Esophagus squamous epithelium (tissue), 5 donors: ENCODE results near the gene PRDM4. TPM values are rescaled to one million over a fixed set of nuclear protein-coding genes. Genes with fewer than 3 reads are reported as not detected.
A peak's percentile ranks its signal among the peaks of the same experiment; 100 is the strongest.

ENCODE experiments used
- DNase-seq: peaks from one replicate; lab custom pipeline; 2025; lab: John Stamatoyannopoulos, UW
- H3K27ac ChIP-seq, 4 donors: fragments of 200-600 bp; sonication (generic); one replicate each; pipeline ENCODE4 v1.5.1; 2016 to 2019; ENCODE audit warnings: mild to moderate bottlenecking in 1 of 4
- H3K27me3 ChIP-seq, 4 donors: fragments of 200-600 bp; sonication (generic); 1 replicate in 3 of 4; 2 replicates in 1 of 4; pipeline versions ENCODE4 v1.5.1 to v1.6.0; 2017 to 2021; ENCODE audit warnings: antibody characterized with exemption in 1 of 4
- H3K36me3 ChIP-seq, 3 donors: fragments of 200-600 bp; sonication (generic); one replicate each; pipeline ENCODE4 v1.5.1; 2016 to 2019
- H3K4me1 ChIP-seq, 3 donors: fragments of 200-600 bp; sonication (generic); one replicate each; pipeline ENCODE4 v1.5.1; 2017 to 2019
- H3K4me3 ChIP-seq, 4 donors: fragments of 200-600 bp; sonication (generic); 1 replicate in 3 of 4; 2 replicates in 1 of 4; pipeline ENCODE4 v1.5.1; 2016 to 2019; ENCODE audit warnings: mild to moderate bottlenecking in 2 of 4, moderate library complexity in 1 of 4
- H3K9me3 ChIP-seq, 3 donors: fragments of 200-600 bp; sonication (generic); one replicate each; pipeline ENCODE4 v1.5.1; 2016 to 2019
- CTCF ChIP-seq, 6 experiments: fragments of 450-650 bp in 4 of 6; fragments of 200-600 bp in 2 of 6; sonication (generic) in 2 of 6; IDR thresholded peaks; one replicate each; pipeline ENCODE4 v1.5.1; 2016 to 2019; ENCODE audit warnings: antibody characterized with exemption in 6 of 6, mild to moderate bottlenecking in 4 of 6, moderate library complexity in 4 of 6
- POLR2A ChIP-seq, 4 donors: fragments of 450-650 bp; IDR thresholded peaks; one replicate each; pipeline ENCODE4 v1.6.1; 2017; ENCODE audit warnings: antibody characterized with exemption in 4 of 4, mild to moderate bottlenecking in 4 of 4, moderate library complexity in 3 of 4
- WGBS, 2 donors: methylation state at CpG; one replicate each; pipeline ENCODE4 v1.1.5; 2018; 5-methylcytosine and 5-hydroxymethylcytosine counted together
- intact Hi-C: fragments of 100-400 bp; cut with DNase I; formaldehyde crosslinking; loops from one replicate; pipeline ENCODE4 v1.15.0; 2022
- total RNA-seq, 4 donors: library from RNA; depleted of rRNA; stranded (reverse); fragments of >200 nt; gene quantifications; one replicate each; pipeline ENCODE4 v1.1.0, GENCODE V29; 2016
- donor health status: DM: yes; HTN: yes; CAD: no.

Gene PRDM4
- total RNA-seq, 4 donors from 2014 or later, result 11.4 to 24.8 (median 22.9) TPM

- 68 to 71% methylated on average over 7 of the region's 7 CpGs for WGBS, 2 donors
- Histone ChIP-seq H3K4me3 (no peak overlapping the region), H3K9me3 (no peaks in the 10 kb centered on the region), H3K36me3 (no peaks in the 10 kb centered on the region), H3K27ac (peak overlapping the region in 2 of 4 donors; percentile 18 to 28), H3K27me3 (peaks cover 0 to 48% (median 6%) of the 10 kb centered on the region in 4 donors), H3K4me1 (peaks cover 8 to 35% (median 12%) of the 10 kb centered on the region in 3 donors)
- DNase-seq, result no peak
- intact Hi-C loops, result no loop called here
- no peak for TF ChIP-seq CTCF (IDR thresholded peaks at IDR 0.05)
- TF ChIP-seq POLR2A (IDR thresholded peaks at IDR 0.05), result no peak
Measured at GRCh38 chr12:107779077-107779831, 18.3 kb upstream of the PRDM4 start.

- no peak for DNase-seq
- H3K4me1 ChIP-seq, result peaks cover 8 to 42% (median 12%) of the 10 kb centered on the region in 3 donors
- H3K36me3 ChIP-seq, result no peaks in the 10 kb centered on the region
- 11 to 30% methylated on average over 11 of the region's 11 CpGs for WGBS, 2 donors
- peak overlapping the region in 2 of 4 donors; percentile 2 to 13 for H3K27ac ChIP-seq
- TF ChIP-seq POLR2A (IDR thresholded peaks at IDR 0.05) (no peak), CTCF (IDR thresholded peaks at IDR 0.05) (no peak)
- H3K4me3 ChIP-seq, result no peak overlapping the region
- H3K27me3 ChIP-seq, result peaks cover 0 to 56% (median 6%) of the 10 kb centered on the region in 4 donors
- intact Hi-C loops, result no loop called here
- no peaks in the 10 kb centered on the region for H3K9me3 ChIP-seq
Measured at GRCh38 chr12:107778383-107779025, 17.6 kb upstream of the PRDM4 start.

- Histone ChIP-seq H3K9me3 (no peaks in the 10 kb centered on the region), H3K27ac (no peak overlapping the region), H3K4me1 (peaks cover 8 to 47% (median 12%) of the 10 kb centered on the region in 3 donors), H3K36me3 (no peaks in the 10 kb centered on the region), H3K4me3 (no peak overlapping the region), H3K27me3 (peaks cover 0 to 70% (median 6%) of the 10 kb centered on the region in 4 donors)
- intact Hi-C loops, result no loop called here
- 24 to 27% methylated on average over 6 of the region's 6 CpGs for WGBS, 2 donors
- no peak for DNase-seq
- TF ChIP-seq POLR2A (IDR thresholded peaks at IDR 0.05) (no peak), CTCF (IDR thresholded peaks at IDR 0.05) (no peak)
Measured at GRCh38 chr12:107776171-107776570, 15.2 kb upstream of the PRDM4 start.

GRCh38 chr12:107775093-107775721 lies 14.3 kb upstream of the PRDM4 start:
- DNase-seq, result no peak
- Histone ChIP-seq H3K27me3 (peaks cover 0 to 67% (median 6%) of the 10 kb centered on the region in 4 donors), H3K36me3 (no peaks in the 10 kb centered on the region), H3K4me1 (peaks cover 8 to 47% (median 12%) of the 10 kb centered on the region in 3 donors), H3K9me3 (no peaks in the 10 kb centered on the region), H3K4me3 (peak overlapping the region in 2 of 4 donors; percentile 32 to 52), H3K27ac (no peak overlapping the region)
- WGBS, 2 donors, result 4 to 39% methylated on average over 3 to 16 of the region's 66 CpGs
- TF ChIP-seq CTCF (IDR thresholded peaks at IDR 0.05) (no peak), POLR2A (IDR thresholded peaks at IDR 0.05) (no peak)
- intact Hi-C loops, result no loop called here
